GM12872 (cell line): ENCODE measurements around the gene SLC6A5.

Experiments used
- CTCF ChIP-seq: IDR thresholded peaks from 3 replicates; pipeline ENCODE4 v1.5.1; 2011; ENCODE audit warnings: low read depth, mild to moderate bottlenecking, low read length, moderate library complexity; ENCODE audit not compliant: insufficient read depth

SLC6A5 gene

DNA sequence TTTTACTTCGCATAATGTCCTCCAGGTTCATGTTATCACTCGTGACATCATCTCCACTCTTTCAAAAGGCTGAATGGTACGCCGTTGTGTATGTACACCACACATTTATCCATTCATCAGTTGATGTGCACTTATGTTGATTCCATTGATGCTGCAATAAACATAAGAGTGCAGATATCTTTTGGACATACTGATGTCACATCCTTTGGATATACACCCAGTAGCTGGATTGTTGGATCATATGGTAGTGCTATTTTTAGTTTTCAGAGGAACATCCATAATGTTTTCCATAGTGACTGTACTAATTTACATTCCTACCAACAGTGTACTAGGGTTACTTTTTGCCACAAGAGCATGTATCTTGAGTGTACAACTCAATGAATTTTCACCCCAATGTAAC, 45.0 kb downstream of the SLC6A5 start:
- TF ChIP-seq CTCF = no peak

- TF ChIP-seq CTCF = peak; percentile 91
Measured at GRCh38 chr11:20647976-20648565, 48.7 kb downstream of the SLC6A5 start.

DNA sequence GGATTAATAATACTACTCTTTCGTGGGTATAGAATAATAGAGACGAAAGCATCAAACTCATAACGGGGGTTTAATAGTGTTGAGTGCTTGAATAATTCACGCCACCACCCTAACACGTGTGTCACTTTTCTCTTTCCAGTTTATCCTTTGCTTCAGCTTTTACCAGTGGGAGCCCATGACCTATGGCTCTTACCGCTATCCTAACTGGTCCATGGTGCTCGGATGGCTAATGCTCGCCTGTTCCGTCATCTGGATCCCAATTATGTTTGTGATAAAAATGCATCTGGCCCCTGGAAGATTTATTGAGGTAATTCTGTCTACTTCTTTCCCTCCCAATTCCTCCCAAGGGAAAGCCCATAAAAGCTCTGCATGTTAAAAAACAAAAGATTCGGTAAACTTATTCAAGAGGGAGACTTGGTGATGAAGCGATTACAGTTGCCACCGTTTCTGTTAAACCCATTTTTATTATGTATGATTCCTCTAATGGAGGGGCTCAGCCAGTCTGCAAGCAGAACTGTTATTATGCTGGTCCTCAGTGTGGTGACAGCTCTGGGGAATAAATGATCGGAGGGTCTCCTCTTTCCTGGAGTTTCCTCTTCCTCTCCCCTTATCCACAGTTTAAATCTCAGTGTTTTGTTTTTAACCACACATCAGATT, 52.9 kb downstream of the SLC6A5 start:
- TF ChIP-seq CTCF = no peak

DNA sequence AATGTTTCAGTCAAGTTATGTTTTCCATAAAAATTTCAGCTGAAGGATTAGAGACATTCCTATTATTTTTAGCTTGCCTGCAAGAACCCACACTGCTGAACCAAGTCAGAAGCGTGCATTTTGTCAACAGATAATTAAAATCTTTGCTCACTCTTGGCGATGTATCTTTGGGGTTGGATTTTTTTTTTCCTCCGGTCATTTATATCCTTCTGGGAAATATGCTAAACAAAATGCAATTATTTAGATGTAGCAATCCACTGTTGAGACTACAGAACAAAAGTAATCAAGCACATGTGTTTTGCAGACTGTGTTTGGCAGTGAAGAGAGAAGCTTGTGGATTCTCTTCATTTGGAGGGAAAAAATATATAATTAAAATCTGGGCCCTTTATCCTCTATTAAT, 54.6 kb downstream of the SLC6A5 start:
- no peak for TF ChIP-seq CTCF

GRCh38 chr11:20656901-20657300, 57.5 kb downstream of the SLC6A5 start:
- TF ChIP-seq CTCF = no peak

GRCh38 chr11:20658135-20658534, 58.7 kb downstream of the SLC6A5 start:
- TF ChIP-seq CTCF = no peak

DNA sequence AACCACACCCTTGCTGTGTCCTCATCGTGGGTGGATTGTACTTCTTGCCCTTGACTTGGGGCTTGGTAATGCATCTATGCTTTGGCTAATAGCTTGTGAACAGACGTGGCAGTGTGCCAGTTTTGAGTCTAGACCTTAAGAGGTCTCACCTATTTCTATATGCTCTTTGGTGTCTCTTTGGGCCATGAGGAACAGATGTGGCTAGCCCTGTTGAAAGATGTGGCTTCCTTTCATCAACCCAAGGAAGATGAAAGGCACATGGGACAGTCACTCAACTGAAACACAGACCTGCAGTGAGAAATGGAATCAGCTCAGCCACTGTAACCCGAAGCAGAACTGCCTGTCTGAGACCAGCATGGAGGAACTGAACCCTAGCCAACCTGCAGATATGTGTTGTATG, 62.0 kb downstream of the SLC6A5 start:
- no peak for TF ChIP-seq CTCF

DNA sequence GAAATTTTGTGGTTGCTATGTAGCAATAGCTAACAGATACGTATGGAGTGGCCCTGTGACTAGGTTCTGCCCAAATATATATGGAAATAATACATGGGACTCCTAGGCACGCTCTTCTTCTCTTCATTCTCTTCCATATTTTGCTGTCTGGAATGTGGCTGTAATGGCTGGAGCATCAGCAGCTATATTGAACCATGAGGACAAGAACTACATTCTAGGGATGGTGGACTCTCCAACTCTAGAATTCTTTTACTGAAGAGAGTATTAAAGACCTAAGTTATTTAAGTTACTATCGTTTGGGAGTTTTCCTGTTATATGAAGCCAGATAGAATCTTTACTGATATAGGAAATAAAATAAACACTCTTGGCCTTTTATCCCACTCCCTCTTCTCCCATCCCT, 62.4 kb downstream of the SLC6A5 start:
- TF ChIP-seq CTCF = no peak
